ENCODE measurements around the gene BRD1.

The BRD1 gene

GRCh38 chr22:49798486-49799151, 29.1 kb downstream of the BRD1 start:
- no peaks in the 10 kb centered on the region for H3K9me3 ChIP-seq
- peaks cover 83% of the 10 kb centered on the region for H3K36me3 ChIP-seq
- no peak overlapping the region for H3K4me3 ChIP-seq (ENCODE audit: low read depth in 1 of 2, low read length in 1 of 2)
- TF ChIP-seq, protein P1, sequence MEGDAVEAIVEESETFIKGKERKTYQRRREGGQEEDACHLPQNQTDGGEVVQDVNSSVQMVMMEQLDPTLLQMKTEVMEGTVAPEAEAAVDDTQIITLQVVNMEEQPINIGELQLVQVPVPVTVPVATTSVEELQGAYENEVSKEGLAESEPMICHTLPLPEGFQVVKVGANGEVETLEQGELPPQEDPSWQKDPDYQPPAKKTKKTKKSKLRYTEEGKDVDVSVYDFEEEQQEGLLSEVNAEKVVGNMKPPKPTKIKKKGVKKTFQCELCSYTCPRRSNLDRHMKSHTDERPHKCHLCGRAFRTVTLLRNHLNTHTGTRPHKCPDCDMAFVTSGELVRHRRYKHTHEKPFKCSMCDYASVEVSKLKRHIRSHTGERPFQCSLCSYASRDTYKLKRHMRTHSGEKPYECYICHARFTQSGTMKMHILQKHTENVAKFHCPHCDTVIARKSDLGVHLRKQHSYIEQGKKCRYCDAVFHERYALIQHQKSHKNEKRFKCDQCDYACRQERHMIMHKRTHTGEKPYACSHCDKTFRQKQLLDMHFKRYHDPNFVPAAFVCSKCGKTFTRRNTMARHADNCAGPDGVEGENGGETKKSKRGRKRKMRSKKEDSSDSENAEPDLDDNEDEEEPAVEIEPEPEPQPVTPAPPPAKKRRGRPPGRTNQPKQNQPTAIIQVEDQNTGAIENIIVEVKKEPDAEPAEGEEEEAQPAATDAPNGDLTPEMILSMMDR (IDR thresholded peaks at IDR 0.05) = no peak
- H3K27me3 ChIP-seq = no peaks in the 10 kb centered on the region
- H3K27ac ChIP-seq = no peak overlapping the region
- no peaks in the 10 kb centered on the region for H3K4me1 ChIP-seq (ENCODE audit: control insufficient read depth in 1 of 2, insufficient read depth in 1 of 2, low read depth in 1 of 2, low read length in 1 of 2)

DNA sequence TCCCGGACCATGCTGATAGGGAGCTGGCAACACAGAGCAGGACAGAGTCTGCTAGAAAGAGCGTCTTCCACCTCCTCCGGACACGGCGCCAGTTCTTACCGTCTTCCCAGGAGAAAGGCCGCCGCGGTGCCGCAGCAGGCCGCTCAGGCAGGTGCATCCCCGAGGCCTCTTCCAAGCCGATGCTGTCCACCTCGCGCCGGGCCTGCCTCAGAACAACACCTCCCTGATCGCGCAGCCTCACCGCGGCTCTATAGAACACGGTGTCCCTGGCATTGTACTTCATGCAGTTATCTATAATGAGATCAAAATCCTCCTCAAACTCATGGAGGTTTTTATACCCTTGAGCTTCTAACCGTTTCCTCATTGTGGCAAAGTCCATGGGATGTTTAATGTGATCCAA, 30.0 kb downstream of the BRD1 start:
- Histone ChIP-seq H3K4me3 (ENCODE audit: low read depth in 1 of 2, low read length in 1 of 2) (no peak overlapping the region), H3K9me3 (no peaks in the 10 kb centered on the region), H3K4me1 (ENCODE audit: control insufficient read depth in 1 of 2, insufficient read depth in 1 of 2, low read depth in 1 of 2, low read length in 1 of 2) (no peaks in the 10 kb centered on the region), H3K27me3 (no peaks in the 10 kb centered on the region), H3K27ac (no peak overlapping the region), H3K36me3 (peaks cover 83% of the 10 kb centered on the region)
- TF ChIP-seq, protein P1 (IDR thresholded peaks at IDR 0.05) = no peak

- H3K27me3 ChIP-seq = no peaks in the 10 kb centered on the region
- no peaks in the 10 kb centered on the region for H3K9me3 ChIP-seq
- TF ChIP-seq, protein P1 (IDR thresholded peaks at IDR 0.05) = no peak
- H3K36me3 ChIP-seq = peaks cover 88% of the 10 kb centered on the region
- no peak overlapping the region for H3K4me3 ChIP-seq (ENCODE audit: low read depth in 1 of 2, low read length in 1 of 2)
- no peaks in the 10 kb centered on the region for H3K4me1 ChIP-seq (ENCODE audit: control insufficient read depth in 1 of 2, insufficient read depth in 1 of 2, low read depth in 1 of 2, low read length in 1 of 2)
- H3K27ac ChIP-seq = no peak overlapping the region
Observed at GRCh38 chr22:49796596-49797270, 30.9 kb downstream of the BRD1 start.

GRCh38 chr22:49795521-49795920, 32.2 kb downstream of the BRD1 start:
- TF ChIP-seq, protein P1 (IDR thresholded peaks at IDR 0.05) = no peak
- H3K36me3 ChIP-seq = peaks cover 90% of the 10 kb centered on the region

GRCh38 chr22:49793871-49794270, 33.8 kb downstream of the BRD1 start:
- no peaks in the 10 kb centered on the region for H3K9me3 ChIP-seq
- H3K4me1 ChIP-seq (ENCODE audit: control insufficient read depth in 1 of 2, insufficient read depth in 1 of 2, low read depth in 1 of 2, low read length in 1 of 2) = peaks cover 14 to 16% of the 10 kb centered on the region in 2 experiments
- H3K36me3 ChIP-seq = peaks cover 83% of the 10 kb centered on the region
- no peak overlapping the region for H3K4me3 ChIP-seq (ENCODE audit: low read depth in 1 of 2, low read length in 1 of 2)
- TF ChIP-seq, protein P1 (IDR thresholded peaks at IDR 0.05) = no peak
- H3K27me3 ChIP-seq = no peaks in the 10 kb centered on the region
- H3K27ac ChIP-seq = no peak overlapping the region

More at GRCh38 chr22:49795521-49795920, 32.2 kb downstream of the BRD1 start:
- no peaks in the 10 kb centered on the region for H3K4me1 ChIP-seq (ENCODE audit: control insufficient read depth in 1 of 2, insufficient read depth in 1 of 2, low read depth in 1 of 2, low read length in 1 of 2)
- no peaks in the 10 kb centered on the region for H3K9me3 ChIP-seq
- H3K27me3 ChIP-seq = no peaks in the 10 kb centered on the region
- H3K27ac ChIP-seq = no peak overlapping the region
- no peak overlapping the region for H3K4me3 ChIP-seq (ENCODE audit: low read depth in 1 of 2, low read length in 1 of 2)
